HEK293 (cell line): ENCODE data around the gene EDEM3.
A peak's percentile ranks its signal among the peaks of the same experiment; 100 is the strongest.
"Not testable (repeated sequence)": the region's sequence is repeated elsewhere in the genome, so short reads cannot be mapped to it uniquely, and the experiment has no call there.

Experiments used
- CTCF ChIA-PET: fragments of 350-600 bp; formaldehyde crosslinking; extraction: SDS; loops from one replicate; lab custom pipeline; 2021; ENCODE audit warnings: antibody characterized with exemption; lab: Yijun Ruan, JAX
- POLR2A ChIA-PET: fragments of 300-600 bp; formaldehyde crosslinking; extraction: SDS; loops from one replicate; lab custom pipeline; 2020; ENCODE audit warnings: antibody characterized with exemption, inconsistent platforms; lab: Yijun Ruan, JAX
- H3K27ac ChIP-seq: fragments of 200-500 bp; sonication (Bioruptor generic); 2 replicates; pipeline ENCODE4 v1.5.1; 2014; ENCODE audit warnings: low read depth, low read length, control low read depth, inconsistent platforms; ENCODE audit errors: extremely low read depth
- H3K36me3 ChIP-seq, 2 experiments: fragments of 200-500 bp in 1 of 2; sonication (Bioruptor generic) in 1 of 2; 1 replicate in 1 of 2; 2 replicates in 1 of 2; pipeline ENCODE4 v1.5.1; 2014 to 2017; ENCODE audit warnings: inconsistent platforms in 2 of 2, low read length in 2 of 2; ENCODE audit not compliant: control insufficient read depth in 2 of 2, insufficient read depth in 1 of 2
- H3K4me1 ChIP-seq: fragments of 200-500 bp; sonication (Bioruptor generic); 2 replicates; pipeline ENCODE4 v1.5.1; 2014; ENCODE audit warnings: mild to moderate bottlenecking, low read length, inconsistent platforms; ENCODE audit not compliant: control insufficient read depth, insufficient read depth
- H3K4me3 ChIP-seq: 2 replicates; pipeline ENCODE4 v1.5.1; 2011; ENCODE audit warnings: low read depth, mild to moderate bottlenecking, control low read depth, low read length, moderate library complexity
- H3K9me3 ChIP-seq: fragments of 200-500 bp; sonication (Bioruptor generic); 2 replicates; pipeline ENCODE4 v1.5.1; 2014; ENCODE audit warnings: low read depth, low read length, inconsistent platforms; ENCODE audit not compliant: control insufficient read depth, insufficient read depth
- MEIS1 ChIP-seq: sonication (generic); formaldehyde crosslinking; IDR thresholded peaks from 2 replicates; pipeline ENCODE4 v1.8.1; 2022; ENCODE audit warnings: missing genetic modification reagents, mild to moderate bottlenecking, borderline replicate concordance
- MYNN ChIP-seq: fragments of 450-650 bp; formaldehyde crosslinking; IDR thresholded peaks from 2 replicates; pipeline ENCODE4 v1.5.1; 2016; ENCODE audit warnings: missing biosample characterization, missing genetic modification characterization, borderline replicate concordance
- SETDB1 ChIP-seq: IDR thresholded peaks from one replicate; pipeline ENCODE4 v1.6.1; 2017; ENCODE audit warnings: mild to moderate bottlenecking, low read length, moderate library complexity, mixed read lengths; ENCODE audit not compliant: insufficient read length
- ZFHX2 ChIP-seq: fragments of 450-650 bp; formaldehyde crosslinking; conservative IDR thresholded peaks from 2 replicates; pipeline ENCODE4 v1.5.1; 2016; ENCODE audit warnings: missing biosample characterization, missing genetic modification characterization
- ZFP41 ChIP-seq: fragments of 450-650 bp; formaldehyde crosslinking; IDR thresholded peaks from 2 replicates; pipeline ENCODE4 v1.5.1; 2016; ENCODE audit warnings: missing biosample characterization, missing genetic modification characterization, borderline replicate concordance
- ZFP69B ChIP-seq: fragments of 450-650 bp; formaldehyde crosslinking; IDR thresholded peaks from 2 replicates; pipeline ENCODE4 v1.5.1; 2016; ENCODE audit warnings: missing biosample characterization, missing genetic modification characterization
- ZNF10 ChIP-seq: fragments of 450-650 bp; formaldehyde crosslinking; IDR thresholded peaks from 2 replicates; pipeline ENCODE4 v1.5.1; 2017; ENCODE audit warnings: missing biosample characterization, missing genetic modification characterization
- ZNF133 ChIP-seq: fragments of 450-650 bp; formaldehyde crosslinking; IDR thresholded peaks from 2 replicates; pipeline ENCODE4 v1.5.1; 2016; ENCODE audit warnings: missing biosample characterization, missing genetic modification characterization
- ZNF155 ChIP-seq: fragments of 450-650 bp; formaldehyde crosslinking; IDR thresholded peaks from 2 replicates; pipeline ENCODE4 v1.5.1; 2016; ENCODE audit warnings: missing biosample characterization, missing genetic modification characterization
- ZNF223 ChIP-seq: fragments of 450-650 bp; formaldehyde crosslinking; IDR thresholded peaks from 2 replicates; pipeline ENCODE4 v1.5.1; 2016; ENCODE audit warnings: missing biosample characterization, missing genetic modification characterization
- ZNF394 ChIP-seq: fragments of 450-650 bp; formaldehyde crosslinking; IDR thresholded peaks from 2 replicates; pipeline ENCODE4 v1.5.1; 2016; ENCODE audit warnings: missing biosample characterization, missing genetic modification characterization, mild to moderate bottlenecking, moderate library complexity, borderline replicate concordance
- ZNF433 ChIP-seq: fragments of 450-650 bp; formaldehyde crosslinking; IDR thresholded peaks from 2 replicates; pipeline ENCODE4 v1.5.1; 2016; ENCODE audit warnings: missing biosample characterization, missing genetic modification characterization, low read depth
- ZNF548 ChIP-seq: fragments of 450-650 bp; formaldehyde crosslinking; IDR thresholded peaks from 2 replicates; pipeline ENCODE4 v1.5.1; 2016; ENCODE audit warnings: missing biosample characterization, missing genetic modification characterization
- ZNF555 ChIP-seq: fragments of 450-650 bp; formaldehyde crosslinking; conservative IDR thresholded peaks from 2 replicates; pipeline ENCODE4 v1.5.1; 2017; ENCODE audit warnings: missing biosample characterization, mild to moderate bottlenecking, missing genetic modification characterization, inconsistent platforms
- ZNF561 ChIP-seq: fragments of 450-650 bp; IDR thresholded peaks from 2 replicates; pipeline ENCODE4 v1.5.1; 2018; ENCODE audit warnings: missing biosample characterization, missing genetic modification characterization, borderline replicate concordance
- ZNF624 ChIP-seq: fragments of 450-650 bp; formaldehyde crosslinking; IDR thresholded peaks from 2 replicates; pipeline ENCODE4 v1.5.1; 2017; ENCODE audit warnings: missing biosample characterization, missing genetic modification characterization
- ZNF626 ChIP-seq: fragments of 450-650 bp; sonication (Bioruptor Pico); formaldehyde crosslinking; IDR thresholded peaks from 2 replicates; pipeline ENCODE4 v1.5.1; 2018; ENCODE audit warnings: missing biosample characterization, missing genetic modification characterization, inconsistent platforms
- ZNF76 ChIP-seq: fragments of 450-650 bp; formaldehyde crosslinking; IDR thresholded peaks from 2 replicates; pipeline ENCODE4; 2016; ENCODE audit warnings: low read depth, missing biosample characterization, missing genetic modification characterization, borderline replicate concordance
- ZXDB ChIP-seq: fragments of 450-650 bp; formaldehyde crosslinking; IDR thresholded peaks from 2 replicates; pipeline ENCODE4 v1.5.1; 2016; ENCODE audit warnings: missing biosample characterization, missing genetic modification characterization
- TF ChIP-seq, protein P1 (sequence below): fragments of 450-650 bp; formaldehyde crosslinking; IDR thresholded peaks from 2 replicates; pipeline ENCODE4 v1.5.1; 2016; ENCODE audit warnings: missing biosample characterization, missing genetic modification characterization
- TF ChIP-seq, protein P2 (sequence below): fragments of 450-650 bp; formaldehyde crosslinking; IDR thresholded peaks from 2 replicates; pipeline ENCODE4 v1.5.1; 2017; ENCODE audit warnings: missing biosample characterization, missing genetic modification characterization
- TF ChIP-seq, protein P3 (sequence below): fragments of 450-650 bp; formaldehyde crosslinking; IDR thresholded peaks from 2 replicates; pipeline ENCODE4 v1.5.1; 2016; ENCODE audit warnings: missing biosample characterization, missing genetic modification characterization
- TF ChIP-seq, protein P4 (sequence below): fragments of 450-650 bp; formaldehyde crosslinking; IDR thresholded peaks from 2 replicates; pipeline ENCODE4 v1.5.1; 2017; ENCODE audit warnings: missing biosample characterization, mild to moderate bottlenecking, missing genetic modification characterization, moderate library complexity

The EDEM3 gene

DNA sequence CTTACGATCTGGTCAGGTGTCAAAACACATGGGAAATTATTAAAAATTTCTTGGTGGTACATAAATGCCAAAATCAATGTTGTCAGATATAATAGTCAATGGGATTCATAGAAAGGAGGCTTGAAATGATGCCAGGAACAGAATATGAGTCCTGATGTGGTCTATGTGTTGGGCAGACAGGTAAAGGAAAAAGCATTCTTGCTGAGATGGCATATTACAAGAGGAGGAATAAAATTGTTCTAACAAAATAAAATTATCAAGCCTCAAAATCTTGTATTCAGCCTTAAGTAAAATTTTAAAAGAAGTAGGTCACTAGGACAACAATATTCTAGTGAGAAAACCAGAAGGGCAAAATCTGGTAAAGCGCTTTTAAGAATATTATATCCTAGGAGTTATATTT lies 30.9 kb upstream of the EDEM3 start:
- CTCF ChIA-PET, result no interaction called here

DNA sequence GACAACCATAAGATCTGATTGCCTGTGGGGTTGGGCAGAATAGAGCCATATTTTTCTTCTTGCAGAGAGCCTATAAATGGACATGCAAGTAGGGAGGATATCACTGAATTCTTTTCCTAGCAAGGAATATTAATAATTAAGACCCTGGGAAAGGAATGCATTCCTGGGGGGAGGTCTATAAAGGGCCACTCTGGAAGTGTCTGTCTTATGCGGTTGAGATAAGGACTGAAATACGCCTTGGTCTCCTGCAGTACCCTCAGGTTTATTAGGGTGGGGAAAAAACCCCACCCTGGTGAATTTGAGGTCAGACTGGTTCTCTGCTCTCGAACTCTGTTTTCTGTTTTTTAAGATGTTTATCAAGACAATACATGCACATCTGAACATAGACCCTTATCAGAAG lies 29.1 kb upstream of the EDEM3 start:
- H3K9me3 ChIP-seq, CTCF ChIA-PET, H3K4me3 ChIP-seq, H3K27ac ChIP-seq: not testable (repeated sequence)
- TF ChIP-seq SETDB1, result peak; percentile 79
- TF ChIP-seq, all 188 proteins: peak for 1; not testable (repeated sequence) for 187
- H3K36me3 ChIP-seq, H3K4me1 ChIP-seq, POLR2A ChIA-PET: not testable (repeated sequence)

More for the DNA sequence above, 30.9 kb upstream of the EDEM3 start:
- Histone ChIP-seq H3K4me1 (no peaks in the 10 kb centered on the region), H3K9me3 (no peaks in the 10 kb centered on the region), H3K36me3 (no peaks in the 10 kb centered on the region), H3K4me3 (no peak overlapping the region), H3K27ac (no peak overlapping the region)
- no peak for TF ChIP-seq ZNF624 (tag by site-specific recombination)
- POLR2A ChIA-PET, result no interaction called here

DNA sequence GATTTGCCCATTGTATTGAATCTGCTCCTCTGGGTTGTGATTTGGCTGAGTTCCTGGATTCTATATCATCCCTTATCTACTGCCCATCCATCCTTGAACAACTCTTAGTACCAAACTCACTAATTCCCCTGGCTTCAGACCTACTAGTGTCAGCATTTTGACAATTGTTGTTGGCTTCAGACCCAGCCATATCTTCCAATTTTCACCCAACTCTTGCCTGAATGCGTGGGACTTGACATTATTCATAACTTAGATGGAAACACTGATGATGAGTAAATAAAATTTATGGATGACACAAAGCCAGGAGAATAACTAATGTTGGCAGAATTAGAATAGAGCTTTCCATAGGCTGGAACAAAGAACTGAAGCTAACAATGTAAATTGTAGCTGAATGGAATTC lies 27.3 kb upstream of the EDEM3 start:
- ChIA-PET CTCF (interaction anchor here (0.9 kb wide), 2 partner anchors 8 to 16 kb away, joined by 3 read pairs; no protein-coding TSS in a partner anchor), POLR2A (interaction anchor here (1.9 kb wide), 1 partner anchor 27 kb away, joined by 8 read pairs; the partner anchor contains the start of gene EDEM3)

DNA sequence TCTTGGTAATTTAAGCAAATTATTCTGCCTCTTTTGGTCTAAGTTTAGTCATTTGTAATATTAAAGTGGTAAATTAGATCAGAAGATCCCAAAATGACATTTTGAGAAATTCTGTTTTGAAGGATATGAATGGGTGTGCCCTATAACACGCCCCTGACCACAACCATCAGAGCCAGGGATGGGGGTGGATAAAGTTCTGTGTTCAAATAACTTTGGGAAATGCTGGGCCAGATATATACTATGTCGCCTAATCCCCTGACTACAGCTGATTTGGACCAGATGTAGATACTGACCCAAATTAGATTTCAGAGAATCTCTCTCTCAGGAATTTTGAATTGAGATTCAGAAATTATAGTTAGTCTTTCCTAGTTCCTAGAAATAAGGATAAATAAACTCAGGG lies 21.2 kb upstream of the EDEM3 start:
- CTCF ChIA-PET, result no interaction called here
- Histone ChIP-seq H3K9me3 (no peaks in the 10 kb centered on the region), H3K27ac (no peak overlapping the region), H3K4me1 (no peaks in the 10 kb centered on the region), H3K36me3 (no peaks in the 10 kb centered on the region), H3K4me3 (no peak overlapping the region)
- TF ChIP-seq, protein P1, sequence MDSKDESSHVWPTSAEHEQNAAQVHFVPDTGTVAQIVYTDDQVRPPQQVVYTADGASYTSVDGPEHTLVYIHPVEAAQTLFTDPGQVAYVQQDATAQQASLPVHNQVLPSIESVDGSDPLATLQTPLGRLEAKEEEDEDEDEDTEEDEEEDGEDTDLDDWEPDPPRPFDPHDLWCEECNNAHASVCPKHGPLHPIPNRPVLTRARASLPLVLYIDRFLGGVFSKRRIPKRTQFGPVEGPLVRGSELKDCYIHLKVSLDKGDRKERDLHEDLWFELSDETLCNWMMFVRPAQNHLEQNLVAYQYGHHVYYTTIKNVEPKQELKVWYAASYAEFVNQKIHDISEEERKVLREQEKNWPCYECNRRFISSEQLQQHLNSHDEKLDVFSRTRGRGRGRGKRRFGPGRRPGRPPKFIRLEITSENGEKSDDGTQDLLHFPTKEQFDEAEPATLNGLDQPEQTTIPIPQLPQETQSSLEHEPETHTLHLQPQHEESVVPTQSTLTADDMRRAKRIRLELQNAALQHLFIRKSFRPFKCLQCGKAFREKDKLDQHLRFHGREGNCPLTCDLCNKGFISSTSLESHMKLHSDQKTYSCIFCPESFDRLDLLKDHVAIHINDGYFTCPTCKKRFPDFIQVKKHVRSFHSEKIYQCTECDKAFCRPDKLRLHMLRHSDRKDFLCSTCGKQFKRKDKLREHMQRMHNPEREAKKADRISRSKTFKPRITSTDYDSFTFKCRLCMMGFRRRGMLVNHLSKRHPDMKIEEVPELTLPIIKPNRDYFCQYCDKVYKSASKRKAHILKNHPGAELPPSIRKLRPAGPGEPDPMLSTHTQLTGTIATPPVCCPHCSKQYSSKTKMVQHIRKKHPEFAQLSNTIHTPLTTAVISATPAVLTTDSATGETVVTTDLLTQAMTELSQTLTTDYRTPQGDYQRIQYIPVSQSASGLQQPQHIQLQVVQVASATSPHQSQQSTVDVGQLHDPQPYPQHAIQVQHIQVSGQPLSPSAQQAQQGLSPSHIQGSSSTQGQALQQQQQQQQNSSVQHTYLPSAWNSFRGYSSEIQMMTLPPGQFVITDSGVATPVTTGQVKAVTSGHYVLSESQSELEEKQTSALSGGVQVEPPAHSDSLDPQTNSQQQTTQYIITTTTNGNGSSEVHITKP, result 0 out of 2 replicates have a peak, but pooled peaks have one; percentile 22
- no peak for TF ChIP-seq ZFP41 (tag by site-specific recombination)
- POLR2A ChIA-PET, result no interaction called here

More for the DNA sequence above, 27.3 kb upstream of the EDEM3 start:
- no peak for TF ChIP-seq MEIS1 (CRISPR knock-in tag)
- no peak for TF ChIP-seq ZFHX2 (tag by site-specific recombination)
- TF ChIP-seq, protein P2, sequence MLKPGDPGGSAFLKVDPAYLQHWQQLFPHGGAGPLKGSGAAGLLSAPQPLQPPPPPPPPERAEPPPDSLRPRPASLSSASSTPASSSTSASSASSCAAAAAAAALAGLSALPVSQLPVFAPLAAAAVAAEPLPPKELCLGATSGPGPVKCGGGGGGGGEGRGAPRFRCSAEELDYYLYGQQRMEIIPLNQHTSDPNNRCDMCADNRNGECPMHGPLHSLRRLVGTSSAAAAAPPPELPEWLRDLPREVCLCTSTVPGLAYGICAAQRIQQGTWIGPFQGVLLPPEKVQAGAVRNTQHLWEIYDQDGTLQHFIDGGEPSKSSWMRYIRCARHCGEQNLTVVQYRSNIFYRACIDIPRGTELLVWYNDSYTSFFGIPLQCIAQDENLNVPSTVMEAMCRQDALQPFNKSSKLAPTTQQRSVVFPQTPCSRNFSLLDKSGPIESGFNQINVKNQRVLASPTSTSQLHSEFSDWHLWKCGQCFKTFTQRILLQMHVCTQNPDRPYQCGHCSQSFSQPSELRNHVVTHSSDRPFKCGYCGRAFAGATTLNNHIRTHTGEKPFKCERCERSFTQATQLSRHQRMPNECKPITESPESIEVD (tag by site-specific recombination), result no peak
- TF ChIP-seq MYNN (tag by site-specific recombination), result no peak
- TF ChIP-seq, protein P3, sequence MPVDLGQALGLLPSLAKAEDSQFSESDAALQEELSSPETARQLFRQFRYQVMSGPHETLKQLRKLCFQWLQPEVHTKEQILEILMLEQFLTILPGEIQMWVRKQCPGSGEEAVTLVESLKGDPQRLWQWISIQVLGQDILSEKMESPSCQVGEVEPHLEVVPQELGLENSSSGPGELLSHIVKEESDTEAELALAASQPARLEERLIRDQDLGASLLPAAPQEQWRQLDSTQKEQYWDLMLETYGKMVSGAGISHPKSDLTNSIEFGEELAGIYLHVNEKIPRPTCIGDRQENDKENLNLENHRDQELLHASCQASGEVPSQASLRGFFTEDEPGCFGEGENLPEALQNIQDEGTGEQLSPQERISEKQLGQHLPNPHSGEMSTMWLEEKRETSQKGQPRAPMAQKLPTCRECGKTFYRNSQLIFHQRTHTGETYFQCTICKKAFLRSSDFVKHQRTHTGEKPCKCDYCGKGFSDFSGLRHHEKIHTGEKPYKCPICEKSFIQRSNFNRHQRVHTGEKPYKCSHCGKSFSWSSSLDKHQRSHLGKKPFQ (tag by site-specific recombination), result no peak
- TF ChIP-seq ZNF433 (tag by site-specific recombination), result no peak
- TF ChIP-seq ZNF133 (tag by site-specific recombination), result no peak
- TF ChIP-seq ZNF394 (tag by site-specific recombination), result no peak
- no peak for TF ChIP-seq ZNF626
- no peak for TF ChIP-seq ZXDB
- no peak for TF ChIP-seq ZNF76
- TF ChIP-seq ZNF555 (tag by site-specific recombination), result no peak
- TF ChIP-seq ZFP69B, result no peak
- no peak for TF ChIP-seq ZNF223 (tag by site-specific recombination)
- TF ChIP-seq, protein P4, sequence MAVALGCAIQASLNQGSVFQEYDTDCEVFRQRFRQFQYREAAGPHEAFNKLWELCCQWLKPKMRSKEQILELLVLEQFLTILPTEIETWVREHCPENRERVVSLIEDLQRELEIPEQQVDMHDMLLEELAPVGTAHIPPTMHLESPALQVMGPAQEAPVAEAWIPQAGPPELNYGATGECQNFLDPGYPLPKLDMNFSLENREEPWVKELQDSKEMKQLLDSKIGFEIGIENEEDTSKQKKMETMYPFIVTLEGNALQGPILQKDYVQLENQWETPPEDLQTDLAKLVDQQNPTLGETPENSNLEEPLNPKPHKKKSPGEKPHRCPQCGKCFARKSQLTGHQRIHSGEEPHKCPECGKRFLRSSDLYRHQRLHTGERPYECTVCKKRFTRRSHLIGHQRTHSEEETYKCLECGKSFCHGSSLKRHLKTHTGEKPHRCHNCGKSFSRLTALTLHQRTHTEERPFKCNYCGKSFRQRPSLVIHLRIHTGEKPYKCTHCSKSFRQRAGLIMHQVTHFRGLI (tag by site-specific recombination), result no peak
- no peak for TF ChIP-seq ZNF10 (tag by site-specific recombination)
- no peak for TF ChIP-seq ZNF561
- no peak for TF ChIP-seq ZNF548
- TF ChIP-seq ZNF155 (tag by site-specific recombination), result no peak
- H3K9me3 ChIP-seq, result no peaks in the 10 kb centered on the region
- H3K27ac ChIP-seq, result no peak overlapping the region
- H3K4me1 ChIP-seq, result no peaks in the 10 kb centered on the region
- no peaks in the 10 kb centered on the region for H3K36me3 ChIP-seq
- no peak overlapping the region for H3K4me3 ChIP-seq
